Transverse colon (tissue), 4 donors: ENCODE measurements around the gene TBCD. TPM values are rescaled to one million over a fixed set of nuclear protein-coding genes. Genes with fewer than 3 reads are reported as not detected.

Experiments
- DNase-seq: peaks from one replicate; pipeline ENCODE4 v3.0.0-alpha.2; 2019
- H3K27ac ChIP-seq, 4 donors: fragments of 200-600 bp; sonication (generic); 2 replicates each; pipeline ENCODE4 v1.5.1; 2016 to 2018; ENCODE audit warnings: inconsistent platforms in 4 of 4
- H3K27me3 ChIP-seq: fragments of 200-600 bp; sonication (generic); 2 replicates; pipeline ENCODE4 v1.5.1; 2017; ENCODE audit warnings: inconsistent platforms
- H3K36me3 ChIP-seq, 4 donors: fragments of 200-600 bp; sonication (generic); 2 replicates each; pipeline ENCODE4 v1.5.1; 2017 to 2019; ENCODE audit warnings: inconsistent platforms in 4 of 4
- H3K4me1 ChIP-seq, 4 donors: fragments of 200-600 bp; sonication (generic); 2 replicates each; pipeline ENCODE4 v1.5.1; 2017 to 2020; ENCODE audit warnings: inconsistent platforms in 4 of 4
- H3K4me3 ChIP-seq, 4 donors: fragments of 200-600 bp; sonication (generic); 1 replicate in 1 of 4; 2 replicates in 3 of 4; pipeline versions ENCODE4 v1.5.1 to v1.6.1; 2017 to 2019; ENCODE audit warnings: inconsistent platforms in 4 of 4
- H3K9me3 ChIP-seq, 2 donors: fragments of 200-600 bp; sonication (generic); 2 replicates each; pipeline ENCODE4 v1.5.1; 2017 to 2019; ENCODE audit warnings: inconsistent platforms in 2 of 2
- EP300 ChIP-seq: sonication (generic); formaldehyde crosslinking; IDR thresholded peaks from one replicate; pipeline ENCODE4 v1.6.1; 2017; ENCODE audit warnings: antibody characterized with exemption, low read depth
- POLR2A ChIP-seq: fragments of 450-650 bp; IDR thresholded peaks from one replicate; pipeline ENCODE4 v1.6.1; 2016; ENCODE audit warnings: antibody characterized with exemption, mild to moderate bottlenecking, moderate library complexity
- POLR2AphosphoS5 ChIP-seq, 3 donors: sonication (generic); formaldehyde crosslinking; IDR thresholded peaks; one replicate each; pipeline ENCODE4 v1.6.1; 2016; ENCODE audit warnings: antibody characterized with exemption in 3 of 3
- WGBS, 2 donors: methylation state at CpG; one replicate each; pipeline ENCODE4 v1.1.5; 2018; ENCODE audit warnings: low coverage in 1 of 2; 5-methylcytosine and 5-hydroxymethylcytosine counted together
- in situ Hi-C, 4 donors: fragments of 200-750 bp; cut with MboI; loops; one replicate each; pipeline versions ENCODE4 v1.15.0 to v1.15.1; 2017; ENCODE audit warnings: low sequenced_read_pairs in 3 of 4, low pct_ligation_motif_present in 1 of 4, low pct_unique_long_range_greater_than_20kb in 1 of 4
- intact Hi-C: fragments of 100-400 bp; cut with DNase I; formaldehyde crosslinking; loops from one replicate; pipeline ENCODE4 v1.15.1; 2023; ENCODE audit warnings: low total_unique reads
- total RNA-seq, 4 donors: library from RNA; depleted of rRNA; stranded (reverse); fragments of >200 nt; gene quantifications; one replicate each; pipeline ENCODE4 v1.1.0, GENCODE V29; 2016
- TF ChIP-seq, protein P1 (sequence below), 5 experiments: fragments of 200-600 bp in 3 of 5; fragments of 450-650 bp in 2 of 5; sonication (generic) in 3 of 5; IDR thresholded peaks; 1 replicate in 2 of 5; 2 replicates in 3 of 5; pipeline ENCODE4 v1.5.1; 2016 to 2017; ENCODE audit warnings: antibody characterized with exemption in 5 of 5, inconsistent platforms in 3 of 5, mild to moderate bottlenecking in 2 of 5, moderate library complexity in 1 of 5

TBCD gene
- total RNA-seq, 4 donors from 2014 or later = 38.6 to 104 (median 39.8) TPM

DNA sequence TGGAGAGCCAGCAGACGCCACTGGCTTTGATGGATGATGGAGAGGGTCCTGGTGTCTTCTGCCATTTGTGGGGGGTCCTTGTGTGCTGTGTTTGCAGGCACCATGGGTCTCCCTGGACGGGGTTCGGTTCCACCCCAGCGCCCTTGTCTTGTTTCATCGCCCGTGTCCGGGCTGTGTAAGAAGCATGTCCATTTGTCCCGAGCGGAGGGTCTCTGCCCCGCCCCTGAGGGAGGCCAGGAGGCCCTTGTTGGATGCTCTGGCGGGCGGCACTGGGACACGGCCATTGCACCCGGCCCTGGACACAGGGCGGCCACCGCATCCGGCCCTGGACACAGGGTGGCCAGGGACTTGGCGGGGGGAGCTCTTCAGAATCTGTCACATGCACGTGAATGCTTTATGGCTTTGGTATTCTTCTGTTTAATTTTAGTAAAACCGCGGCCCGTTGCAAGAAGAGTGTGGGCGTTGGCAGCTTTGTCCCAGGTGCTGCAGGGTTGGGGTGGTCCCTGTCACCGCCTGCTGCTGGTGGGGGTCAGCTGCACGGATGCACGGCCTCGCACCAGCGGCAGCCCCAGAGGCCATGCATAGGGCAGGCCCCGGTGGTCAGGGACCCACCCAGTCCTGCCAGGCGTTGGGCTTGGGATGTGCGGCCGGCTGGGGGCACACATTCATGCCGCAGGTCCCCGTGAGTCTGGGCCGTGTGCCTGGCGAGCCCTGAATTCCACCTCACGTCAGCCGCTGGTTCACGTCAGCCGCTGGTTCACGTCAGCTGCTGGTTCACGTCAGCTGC lies 108.9 kb downstream of the TBCD start:
- 94 to 100% methylated on average over 1 to 42 of the region's 42 CpGs for WGBS, 2 donors
- H3K9me3 ChIP-seq = no peaks in the 10 kb centered on the region
- intact Hi-C loops = no loop called here

DNA sequence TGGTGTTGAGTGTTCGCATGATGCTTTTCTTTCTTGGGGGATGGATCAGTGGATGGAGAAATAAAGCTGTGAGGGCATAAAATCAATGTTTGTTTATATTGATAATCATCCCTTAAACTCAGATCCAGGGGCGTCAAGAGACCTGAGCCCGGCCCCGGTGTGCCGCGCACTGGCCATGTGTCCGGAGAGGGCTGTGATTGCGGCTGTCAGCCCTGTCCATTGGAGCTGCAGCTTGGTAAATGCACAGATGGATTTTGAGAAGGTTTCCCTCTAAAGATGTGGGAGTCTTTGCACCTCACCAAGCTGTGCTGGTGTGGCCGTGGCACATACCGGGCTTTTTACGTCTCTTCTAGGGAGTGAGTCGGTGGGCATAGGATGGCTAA lies 109.5 kb downstream of the TBCD start:
- intact Hi-C loops = no loop called here
- no peak overlapping the region for H3K27ac ChIP-seq
- H3K9me3 ChIP-seq = no peaks in the 10 kb centered on the region
- H3K36me3 ChIP-seq = no peaks in the 10 kb centered on the region
- WGBS, 2 donors = 96 to 100% methylated on average over 2 to 12 of the region's 12 CpGs
- TF ChIP-seq EP300 = no peak
- no peak for TF ChIP-seq POLR2A
- no peak for TF ChIP-seq POLR2AphosphoS5 (IDR thresholded peaks at IDR 0.05)
- TF ChIP-seq, protein P1, sequence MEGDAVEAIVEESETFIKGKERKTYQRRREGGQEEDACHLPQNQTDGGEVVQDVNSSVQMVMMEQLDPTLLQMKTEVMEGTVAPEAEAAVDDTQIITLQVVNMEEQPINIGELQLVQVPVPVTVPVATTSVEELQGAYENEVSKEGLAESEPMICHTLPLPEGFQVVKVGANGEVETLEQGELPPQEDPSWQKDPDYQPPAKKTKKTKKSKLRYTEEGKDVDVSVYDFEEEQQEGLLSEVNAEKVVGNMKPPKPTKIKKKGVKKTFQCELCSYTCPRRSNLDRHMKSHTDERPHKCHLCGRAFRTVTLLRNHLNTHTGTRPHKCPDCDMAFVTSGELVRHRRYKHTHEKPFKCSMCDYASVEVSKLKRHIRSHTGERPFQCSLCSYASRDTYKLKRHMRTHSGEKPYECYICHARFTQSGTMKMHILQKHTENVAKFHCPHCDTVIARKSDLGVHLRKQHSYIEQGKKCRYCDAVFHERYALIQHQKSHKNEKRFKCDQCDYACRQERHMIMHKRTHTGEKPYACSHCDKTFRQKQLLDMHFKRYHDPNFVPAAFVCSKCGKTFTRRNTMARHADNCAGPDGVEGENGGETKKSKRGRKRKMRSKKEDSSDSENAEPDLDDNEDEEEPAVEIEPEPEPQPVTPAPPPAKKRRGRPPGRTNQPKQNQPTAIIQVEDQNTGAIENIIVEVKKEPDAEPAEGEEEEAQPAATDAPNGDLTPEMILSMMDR (IDR thresholded peaks at IDR 0.05) = no peak
- in situ Hi-C loops = no loop called here
- no peak overlapping the region for H3K4me3 ChIP-seq
- no peaks in the 10 kb centered on the region for H3K27me3 ChIP-seq
- peaks cover 6 to 43% (median 15%) of the 10 kb centered on the region in 4 donors for H3K4me1 ChIP-seq
- no peak for DNase-seq

More for the DNA sequence above, 108.9 kb downstream of the TBCD start:
- H3K36me3 ChIP-seq = no peaks in the 10 kb centered on the region
- peaks cover 6 to 37% (median 14%) of the 10 kb centered on the region in 4 donors for H3K4me1 ChIP-seq
- TF ChIP-seq POLR2A = no peak
- no peak for TF ChIP-seq POLR2AphosphoS5 (IDR thresholded peaks at IDR 0.05)
- no peak for TF ChIP-seq EP300
- TF ChIP-seq, protein P1 (IDR thresholded peaks at IDR 0.05) = no peak
- peak overlapping the region in 2 of 4 donors; percentile 16 to 61 for H3K27ac ChIP-seq
- DNase-seq = no peak
- no peaks in the 10 kb centered on the region for H3K27me3 ChIP-seq
- in situ Hi-C loops = no loop called here
- H3K4me3 ChIP-seq = no peak overlapping the region

GRCh38 chr17:82862191-82862590 lies 110.3 kb downstream of the TBCD start:
- H3K27me3 ChIP-seq = no peaks in the 10 kb centered on the region
- H3K9me3 ChIP-seq = no peaks in the 10 kb centered on the region
- in situ Hi-C loops (no loop called here), intact Hi-C loops (no loop called here)
- TF ChIP-seq, protein P1 (IDR thresholded peaks at IDR 0.05) = no peak
- 94 to 98% methylated on average over 3 to 8 of the region's 8 CpGs for WGBS, 2 donors
- no peak overlapping the region for H3K27ac ChIP-seq
- H3K4me3 ChIP-seq = no peak overlapping the region
- no peaks in the 10 kb centered on the region for H3K36me3 ChIP-seq
- peaks cover 6 to 45% (median 15%) of the 10 kb centered on the region in 4 donors for H3K4me1 ChIP-seq
- no peak for DNase-seq

DNA sequence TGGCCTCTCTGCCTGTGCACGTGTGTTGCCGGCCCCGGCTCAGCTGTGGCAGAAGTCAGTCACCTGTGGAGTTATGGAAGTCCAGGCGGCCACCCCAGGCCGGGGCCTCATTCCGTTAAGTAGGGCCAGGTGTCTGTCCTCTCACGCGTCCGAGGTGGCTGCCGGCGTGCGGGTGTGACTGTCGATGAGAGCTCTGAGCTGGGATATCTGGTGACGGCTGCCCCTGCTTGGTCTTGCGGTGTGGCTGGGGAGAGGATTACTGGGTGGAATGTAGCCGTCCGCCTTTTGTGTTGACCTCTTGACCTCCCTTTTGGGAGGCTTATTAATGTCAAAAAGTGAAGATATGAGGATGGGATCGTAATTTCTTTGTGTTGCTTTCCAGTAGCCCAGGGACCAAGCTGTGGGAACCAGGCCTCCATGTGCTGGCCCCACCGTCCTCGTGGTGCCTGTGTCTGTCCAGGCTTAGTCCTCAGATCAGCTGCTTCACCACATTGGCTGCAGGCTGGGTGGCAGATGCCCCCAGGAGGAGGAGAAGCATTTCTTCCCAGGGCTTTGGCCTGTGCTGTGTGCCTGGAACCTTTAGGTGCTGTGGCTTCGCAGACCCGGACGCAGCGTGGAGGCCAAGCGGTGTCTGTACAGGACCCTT lies 111.0 kb downstream of the TBCD start:
- H3K9me3 ChIP-seq = no peaks in the 10 kb centered on the region
- no peaks in the 10 kb centered on the region for H3K36me3 ChIP-seq
- no peaks in the 10 kb centered on the region for H3K27me3 ChIP-seq
- peak overlapping the region in 2 of 4 donors; percentile 54 to 67 for H3K27ac ChIP-seq
- in situ Hi-C loops = no loop called here
- peaks cover 6 to 45% (median 15%) of the 10 kb centered on the region in 4 donors for H3K4me1 ChIP-seq
- no peak for DNase-seq
- no peak overlapping the region for H3K4me3 ChIP-seq
- TF ChIP-seq, protein P1 (IDR thresholded peaks at IDR 0.05) = no peak
- TF ChIP-seq POLR2A (no peak), EP300 (no peak), POLR2AphosphoS5 (IDR thresholded peaks at IDR 0.05) (no peak)
- intact Hi-C loops = no loop called here
- WGBS, 2 donors = 95% methylated on average over 25 of the region's 25 CpGs; no CpG with 5 or more reads in 1 of the 2 donors
